HepG2 (cell line): ENCODE data around the gene MRPL20. TPM values are rescaled to one million over a fixed set of nuclear protein-coding genes. Genes with fewer than 3 reads are reported as not detected.

Experiments used
- ELF1 ChIP-seq: sonication (generic); formaldehyde crosslinking; IDR thresholded peaks from 2 replicates; pipeline ENCODE4 v1.4.0; 2020; ENCODE audit warnings: missing genetic modification reagents
- EP300 ChIP-seq, 3 experiments: sonication (generic) in 1 of 3; formaldehyde crosslinking in 1 of 3; IDR thresholded peaks; 2 replicates each; pipeline versions ENCODE4 v1.5.1 to v1.6.1; 2011 to 2020; ENCODE audit warnings: low read depth in 2 of 3, low read length in 2 of 3, borderline replicate concordance in 1 of 3, improper control_type of control experiment in 1 of 3, mild to moderate bottlenecking in 1 of 3, missing genetic modification reagents in 1 of 3, moderate library complexity in 1 of 3
- GABPB1 ChIP-seq: IDR thresholded peaks from 2 replicates; pipeline ENCODE4 v1.6.1; 2016; ENCODE audit warnings: mild to moderate bottlenecking, missing genetic modification reagents, moderate library complexity, missing compliant biosample characterization
- HOXD1 ChIP-seq: sonication (generic); formaldehyde crosslinking; IDR thresholded peaks from 2 replicates; pipeline ENCODE4 v1.5.0; 2020; ENCODE audit warnings: missing genetic modification reagents
- JUN ChIP-seq: sonication (generic); formaldehyde crosslinking; IDR thresholded peaks from 2 replicates; pipeline ENCODE4 v1.4.0; 2020; ENCODE audit warnings: mild to moderate bottlenecking, missing genetic modification reagents
- KAT8 ChIP-seq: IDR thresholded peaks from 2 replicates; pipeline ENCODE4 v1.6.1; 2016; ENCODE audit warnings: missing genetic modification reagents, missing compliant biosample characterization
- KLF11 ChIP-seq: IDR thresholded peaks from 2 replicates; pipeline ENCODE4 v1.6.1; 2016; ENCODE audit warnings: missing compliant biosample characterization
- LCORL ChIP-seq, 2 experiments: fragments of 450-650 bp in 1 of 2; sonication (generic) in 1 of 2; formaldehyde crosslinking in 1 of 2; IDR thresholded peaks; 2 replicates each; pipeline versions ENCODE4 v1.5.0 to v1.6.1; 2017 to 2020; ENCODE audit warnings: antibody characterized with exemption in 1 of 2, missing genetic modification reagents in 1 of 2
- MYNN ChIP-seq: sonication (generic); formaldehyde crosslinking; IDR thresholded peaks from 2 replicates; pipeline ENCODE4 v1.4.0; 2020; ENCODE audit warnings: mild to moderate bottlenecking, low read depth, missing genetic modification reagents
- NPAS2 ChIP-seq: sonication (generic); formaldehyde crosslinking; IDR thresholded peaks from 2 replicates; pipeline ENCODE4 v1.8.0; 2022; ENCODE audit warnings: mild to moderate bottlenecking, missing genetic modification reagents, borderline replicate concordance
- NR2F6 ChIP-seq, 2 experiments: IDR thresholded peaks; 2 replicates each; pipeline ENCODE4 v1.6.1; 2016; ENCODE audit warnings: antibody characterized with exemption in 1 of 2, mild to moderate bottlenecking in 1 of 2
- PHF21A ChIP-seq: sonication (generic); formaldehyde crosslinking; IDR thresholded peaks from 2 replicates; pipeline ENCODE4 v1.5.0; 2020; ENCODE audit warnings: mild to moderate bottlenecking, missing genetic modification reagents
- RARA ChIP-seq: IDR thresholded peaks from 2 replicates; pipeline ENCODE4 v1.6.1; 2016; ENCODE audit warnings: missing genetic modification reagents, missing compliant biosample characterization
- RARG ChIP-seq: sonication (generic); formaldehyde crosslinking; IDR thresholded peaks from 2 replicates; pipeline ENCODE4 v1.4.0; 2020; ENCODE audit warnings: low read depth, mild to moderate bottlenecking, missing genetic modification reagents
- SAFB2 ChIP-seq: sonication (generic); formaldehyde crosslinking; IDR thresholded peaks from 2 replicates; pipeline ENCODE4 v1.5.1; 2020; ENCODE audit warnings: missing genetic modification reagents, low read depth, mild to moderate bottlenecking, borderline replicate concordance
- XBP1 ChIP-seq: sonication (generic); formaldehyde crosslinking; IDR thresholded peaks from 2 replicates; pipeline ENCODE4 v1.5.0; 2020; ENCODE audit warnings: missing genetic modification reagents
- YEATS4 ChIP-seq: sonication (generic); formaldehyde crosslinking; IDR thresholded peaks from 2 replicates; pipeline ENCODE4 v1.4.0; 2020; ENCODE audit warnings: missing genetic modification reagents, borderline replicate concordance
- ZBTB38 ChIP-seq: sonication (generic); formaldehyde crosslinking; IDR thresholded peaks from 2 replicates; pipeline ENCODE4 v1.5.1; 2020; ENCODE audit warnings: mild to moderate bottlenecking, missing genetic modification reagents
- ZFP90 ChIP-seq: sonication (generic); formaldehyde crosslinking; IDR thresholded peaks from 2 replicates; pipeline ENCODE4 v1.8.0; 2022; ENCODE audit warnings: missing genetic modification reagents, mild to moderate bottlenecking, inconsistent platforms, borderline replicate concordance
- ZNF256 ChIP-seq: sonication (generic); formaldehyde crosslinking; conservative IDR thresholded peaks from 2 replicates; pipeline ENCODE4 v1.4.0; 2020; ENCODE audit warnings: missing genetic modification reagents
- ZNF446 ChIP-seq: sonication (generic); formaldehyde crosslinking; IDR thresholded peaks from 2 replicates; pipeline ENCODE4 v1.5.0; 2020; ENCODE audit warnings: mild to moderate bottlenecking, missing genetic modification reagents
- ZNF496 ChIP-seq: sonication (generic); formaldehyde crosslinking; IDR thresholded peaks from 2 replicates; pipeline ENCODE4 v1.8.1; 2023; ENCODE audit warnings: mild to moderate bottlenecking, moderate library complexity, missing genetic modification reagents; ENCODE audit not compliant: insufficient replicate concordance
- ZNF501 ChIP-seq: sonication (generic); formaldehyde crosslinking; IDR thresholded peaks from 2 replicates; pipeline ENCODE4 v1.5.1; 2020; ENCODE audit warnings: mild to moderate bottlenecking, moderate library complexity, missing genetic modification reagents
- ZNF572 ChIP-seq: sonication (generic); formaldehyde crosslinking; IDR thresholded peaks from 2 replicates; pipeline ENCODE4 v1.5.1; 2020; ENCODE audit warnings: mild to moderate bottlenecking, missing genetic modification reagents
- ZNF652 ChIP-seq: IDR thresholded peaks from 2 replicates; pipeline ENCODE4 v1.6.1; 2016; ENCODE audit warnings: low read depth, borderline replicate concordance
- ZNF703 ChIP-seq: sonication (generic); formaldehyde crosslinking; IDR thresholded peaks from 2 replicates; pipeline ENCODE4 v1.5.1; 2020; ENCODE audit warnings: missing genetic modification reagents, mild to moderate bottlenecking, moderate library complexity, borderline replicate concordance
- ZNF768 ChIP-seq: sonication (generic); formaldehyde crosslinking; IDR thresholded peaks from 2 replicates; pipeline ENCODE4 v1.4.0; 2020; ENCODE audit warnings: missing genetic modification reagents
- polyA plus RNA-seq, 8 experiments: library from polyadenylated mRNA; depleted of rRNA in 3 of 8; stranded (reverse) in 7 of 8; unstranded in 1 of 8; fragments of >200 nt; fragmentation: Illumina TruSeq in 4 of 8; extraction: Trizol in 4 of 8; gene quantifications; 2 replicates each; pipeline versions ENCODE4 v1.2.1 to v1.2.3, GENCODE V29; 2011 to 2016; ENCODE audit warnings: low read depth in 4 of 8, missing spikeins in 1 of 8, mixed read lengths in 1 of 8; ENCODE audit not compliant: insufficient read depth in 1 of 8
- total RNA-seq, 5 experiments: library from RNA; depleted of rRNA; stranded (reverse); fragments of >200 nt; fragmentation: Illumina TruSeq; extraction: Trizol; gene quantifications; 2 replicates each; pipeline ENCODE4 v1.2.3, GENCODE V29; 2016; ENCODE audit warnings: low read depth in 1 of 5

The MRPL20 gene
- total and polyA plus RNA-seq, 2 of the 13 experiments (the other 11 are each of a cell fraction or from before 2014, with no cell fraction given), result 59.2 to 127 TPM

- TF ChIP-seq EP300 (IDR thresholded peaks at IDR 0.05; ENCODE audit: low read depth in 2 of 2, low read length in 2 of 2) (no peak), EP300 (CRISPR knock-in tag; IDR thresholded peaks at IDR 0.05; ENCODE audit: borderline replicate concordance) (no peak), ELF1 (no peak), HOXD1 (0 out of 2 replicates have a peak, but pooled peaks have one; percentile 64), JUN (CRISPR knock-in tag) (0 out of 2 replicates have a peak, but pooled peaks have one; percentile 23), ZNF256 (CRISPR knock-in tag) (no peak), ZNF572 (CRISPR knock-in tag) (no peak), ZFP90 (CRISPR knock-in tag) (no peak), SAFB2 (0 out of 2 replicates have a peak, but pooled peaks have one; percentile 58), KLF11 (no peak), ZNF446 (CRISPR knock-in tag) (no peak), LCORL (IDR thresholded peaks at IDR 0.05) (no peak), LCORL (CRISPR knock-in tag; IDR thresholded peaks at IDR 0.05) (peak; percentile 89), XBP1 (CRISPR knock-in tag) (no peak), RARA (0 out of 2 replicates have a peak, but pooled peaks have one; percentile 12), KAT8 (CRISPR knock-in tag) (peak; percentile 37; the same call in 1 of the 2 replicates), ZNF768 (CRISPR knock-in tag) (peak; percentile 36; the same call in 1 of the 2 replicates), RARG (no peak), ZNF496 (CRISPR knock-in tag) (no peak), ZNF501 (CRISPR knock-in tag) (0 out of 2 replicates have a peak, but pooled peaks have one; percentile 36), PHF21A (CRISPR knock-in tag) (peak; percentile 55; the same call in 1 of the 2 replicates), NPAS2 (CRISPR knock-in tag) (no peak), GABPB1 (CRISPR knock-in tag) (peak; percentile 60), ZBTB38 (CRISPR knock-in tag) (peak; percentile 18; the same call in 1 of the 2 replicates), ZNF652 (CRISPR knock-in tag) (no peak), ZNF703 (no peak), MYNN (CRISPR knock-in tag) (no peak), YEATS4 (CRISPR knock-in tag) (0 out of 2 replicates have a peak, but pooled peaks have one; percentile 10), NR2F6 (IDR thresholded peaks at IDR 0.05) (peak; percentile 50; the same call in 1 of the 2 replicates), NR2F6 (CRISPR knock-in tag; IDR thresholded peaks at IDR 0.05) (peak; percentile 63; the same call in 1 of the 2 replicates)
Measured at GRCh38 chr1:1425753-1426495, 18.8 kb upstream of the MRPL20 start (continued).
